ENCODE measurements around the gene C1orf21.

Gene C1orf21

DNA sequence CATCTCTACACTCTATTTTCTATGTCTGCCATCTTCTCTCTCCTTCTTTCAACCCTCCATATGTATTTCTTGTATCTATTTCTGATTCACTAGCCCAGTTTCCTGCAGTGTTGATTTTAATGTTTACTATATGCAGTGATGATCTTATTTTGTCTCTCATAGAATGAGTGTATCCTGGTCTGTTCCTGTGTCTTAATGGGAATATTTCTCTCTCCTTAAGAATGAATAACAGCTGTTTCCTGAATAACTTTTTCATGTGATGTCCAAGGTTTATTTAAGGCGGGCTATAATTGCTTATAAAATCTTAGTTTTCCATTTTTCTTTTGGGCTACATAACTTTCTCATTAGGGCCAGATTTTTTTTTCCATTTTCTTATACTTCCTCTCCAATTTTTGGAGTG is 144.5 kb downstream of the C1orf21 start:
- no peaks in the 10 kb centered on the region for H3K9me3 ChIP-seq (replicated peaks; ENCODE audit: low read length)
- H3K36me3 ChIP-seq (ENCODE audit: insufficient read depth, low read length) = no peaks in the 10 kb centered on the region
- H3K4me2 ChIP-seq (ENCODE audit: low read length) = no peak overlapping the region
- no peaks in the 10 kb centered on the region for H3K27me3 ChIP-seq (ENCODE audit: control insufficient read depth, insufficient read depth, low read length)
- peaks cover 10% of the 10 kb centered on the region for H3K4me1 ChIP-seq (ENCODE audit: control insufficient read depth, insufficient read depth, low read length)
- no peak overlapping the region for H3K9ac ChIP-seq (ENCODE audit: low read depth, low read length)
- H3K4me3 ChIP-seq (ENCODE audit: low read length) = no peak overlapping the region

DNA sequence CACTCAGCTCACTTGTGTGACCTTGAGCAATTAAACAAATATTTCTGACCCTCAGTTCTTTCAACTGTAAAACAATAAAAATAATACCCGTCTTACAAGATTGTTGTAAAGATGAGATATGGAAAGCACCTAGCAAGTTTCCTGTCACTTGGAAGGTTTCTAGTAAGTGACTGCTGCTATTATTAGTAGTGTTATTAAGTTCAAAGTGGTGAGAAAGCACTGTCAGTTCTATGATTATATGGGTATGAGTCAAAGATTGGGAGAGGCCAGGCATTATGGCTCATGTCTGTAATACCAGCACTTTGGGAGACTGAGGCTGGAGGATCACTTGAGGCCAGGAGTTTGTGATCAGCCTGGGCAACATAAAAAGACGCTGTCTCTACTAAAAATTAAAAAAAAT is 145.4 kb downstream of the C1orf21 start:
- Histone ChIP-seq H3K4me2 (ENCODE audit: low read length) (no peak overlapping the region), H3K36me3 (ENCODE audit: insufficient read depth, low read length) (no peaks in the 10 kb centered on the region), H3K4me1 (ENCODE audit: control insufficient read depth, insufficient read depth, low read length) (peaks cover 10% of the 10 kb centered on the region), H3K27me3 (ENCODE audit: control insufficient read depth, insufficient read depth, low read length) (no peaks in the 10 kb centered on the region), H3K9me3 (replicated peaks; ENCODE audit: low read length) (no peaks in the 10 kb centered on the region), H3K4me3 (ENCODE audit: low read length) (no peak overlapping the region), H3K9ac (ENCODE audit: low read depth, low read length) (no peak overlapping the region)

DNA sequence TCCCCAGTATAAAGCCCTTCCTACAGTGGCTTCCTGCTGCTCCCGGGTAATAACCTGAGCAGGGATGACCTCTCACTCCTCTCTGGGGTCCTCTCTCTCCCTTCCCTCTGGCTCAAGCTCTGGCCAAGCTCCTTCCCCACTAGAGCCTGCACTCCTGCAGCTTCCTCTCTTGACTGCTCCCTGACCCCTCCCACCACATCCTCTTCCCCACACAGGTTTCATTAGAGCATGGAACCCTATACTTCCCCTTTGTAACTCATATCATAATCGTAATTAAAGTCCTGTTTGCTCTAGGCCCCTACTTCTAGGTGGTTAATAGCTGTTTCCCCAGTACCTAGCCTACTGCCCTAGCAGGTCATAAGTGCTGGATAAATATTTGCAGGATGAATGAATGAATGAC is 146.2 kb downstream of the C1orf21 start:
- Histone ChIP-seq H3K9me3 (replicated peaks; ENCODE audit: low read length) (no peaks in the 10 kb centered on the region), H3K4me2 (ENCODE audit: low read length) (no peak overlapping the region), H3K27me3 (ENCODE audit: control insufficient read depth, insufficient read depth, low read length) (no peaks in the 10 kb centered on the region), H3K4me3 (ENCODE audit: low read length) (no peak overlapping the region), H3K9ac (ENCODE audit: low read depth, low read length) (no peak overlapping the region), H3K36me3 (ENCODE audit: insufficient read depth, low read length) (no peaks in the 10 kb centered on the region), H3K4me1 (ENCODE audit: control insufficient read depth, insufficient read depth, low read length) (peaks cover 10% of the 10 kb centered on the region)

DNA sequence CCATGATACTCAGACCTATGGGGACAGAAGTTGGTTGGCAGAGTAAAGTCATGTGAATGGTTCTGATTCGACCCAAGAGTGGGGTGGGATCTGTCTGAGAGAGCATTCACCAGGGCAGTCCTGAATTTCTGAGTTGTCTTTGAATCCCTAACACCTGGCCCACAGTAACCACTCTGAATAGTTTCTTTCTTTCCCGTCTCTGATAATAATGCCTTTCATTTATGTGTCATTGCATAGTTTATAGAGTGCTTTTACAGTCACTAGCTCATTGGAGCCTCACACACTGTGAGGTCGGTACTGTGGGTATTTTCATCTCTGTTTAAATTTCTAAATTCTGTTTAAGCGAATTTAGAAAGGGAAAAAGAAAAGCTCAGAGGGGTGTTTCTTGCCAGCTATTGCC is 147.1 kb downstream of the C1orf21 start:
- Histone ChIP-seq H3K27me3 (ENCODE audit: control insufficient read depth, insufficient read depth, low read length) (no peaks in the 10 kb centered on the region), H3K36me3 (ENCODE audit: insufficient read depth, low read length) (no peaks in the 10 kb centered on the region), H3K4me3 (ENCODE audit: low read length) (no peak overlapping the region), H3K4me1 (ENCODE audit: control insufficient read depth, insufficient read depth, low read length) (peaks cover 10% of the 10 kb centered on the region), H3K4me2 (ENCODE audit: low read length) (no peak overlapping the region), H3K9me3 (replicated peaks; ENCODE audit: low read length) (no peaks in the 10 kb centered on the region), H3K9ac (ENCODE audit: low read depth, low read length) (no peak overlapping the region)

DNA sequence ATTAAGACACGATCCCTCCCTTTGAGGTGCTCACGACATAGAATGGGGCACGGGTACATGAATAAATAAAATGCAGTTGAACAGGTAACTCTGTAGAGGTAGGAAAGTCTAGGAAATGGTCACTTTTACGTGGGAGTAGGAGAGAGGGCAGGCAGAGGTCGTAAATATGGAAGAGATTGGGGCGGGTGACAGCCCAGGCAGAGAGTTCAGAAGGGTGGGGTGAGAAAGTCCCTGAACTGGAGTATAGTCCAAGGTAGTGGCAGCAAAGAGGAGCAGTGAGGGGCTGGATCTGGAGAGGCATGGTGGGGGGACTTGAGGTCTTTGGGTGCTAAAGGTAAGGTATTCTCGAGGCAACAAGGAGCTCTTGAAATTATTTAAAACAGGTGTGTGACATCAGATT is 147.9 kb downstream of the C1orf21 start:
- peak overlapping the region; percentile 32 for H3K9ac ChIP-seq (ENCODE audit: low read depth, low read length)

DNA sequence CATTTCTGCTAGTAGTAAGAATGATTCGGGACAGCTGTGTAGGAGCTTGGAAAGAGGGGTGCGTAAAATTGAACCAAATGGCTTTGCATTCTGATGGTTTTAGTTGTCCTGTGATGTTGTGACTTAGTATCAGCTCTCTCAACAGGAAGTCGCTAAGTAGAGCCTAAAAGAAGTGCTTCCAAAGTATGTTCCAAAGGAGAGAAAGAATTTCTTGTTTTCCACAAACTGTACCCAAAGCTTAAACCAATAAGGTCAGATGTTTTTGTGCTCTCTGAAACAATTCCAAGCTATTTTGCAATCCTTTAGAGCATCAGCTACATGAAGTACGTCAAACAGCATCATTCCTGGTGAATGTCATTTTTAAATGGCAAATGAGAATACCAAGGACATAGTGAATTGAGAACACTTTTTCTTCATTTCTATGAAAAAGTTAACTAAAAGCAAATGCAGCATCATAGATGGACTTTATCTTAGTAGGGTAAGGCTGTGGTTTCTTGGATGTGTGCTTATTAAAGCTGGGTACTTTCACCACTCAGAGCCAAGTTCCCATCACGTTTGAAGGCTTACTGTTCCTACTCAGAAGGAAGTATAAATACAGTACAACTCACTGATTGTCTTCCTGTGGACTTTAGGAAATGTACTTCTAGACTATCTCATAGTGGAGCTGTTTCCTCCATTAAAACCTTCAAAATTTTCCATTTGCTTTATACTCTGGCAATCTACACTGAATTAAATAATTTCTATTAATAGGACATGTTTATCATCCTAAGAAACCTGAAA is 148.6 kb downstream of the C1orf21 start:
- H3K4me2 ChIP-seq (ENCODE audit: low read length) = peak overlapping the region; percentile 42
- no peaks in the 10 kb centered on the region for H3K36me3 ChIP-seq (ENCODE audit: insufficient read depth, low read length)
- H3K27me3 ChIP-seq (ENCODE audit: control insufficient read depth, insufficient read depth, low read length) = no peaks in the 10 kb centered on the region
- H3K4me1 ChIP-seq (ENCODE audit: control insufficient read depth, insufficient read depth, low read length) = peaks cover 10% of the 10 kb centered on the region
- H3K9me3 ChIP-seq (replicated peaks; ENCODE audit: low read length) = no peaks in the 10 kb centered on the region
- H3K9ac ChIP-seq (ENCODE audit: low read depth, low read length) = peak overlapping the region; percentile 32
- peak overlapping the region; percentile 6 for H3K4me3 ChIP-seq (ENCODE audit: low read length)

More for the DNA sequence above, 147.9 kb downstream of the C1orf21 start:
- H3K4me3 ChIP-seq (ENCODE audit: low read length) = peak overlapping the region; percentile 6
- peak overlapping the region; percentile 42 for H3K4me2 ChIP-seq (ENCODE audit: low read length)
- no peaks in the 10 kb centered on the region for H3K27me3 ChIP-seq (ENCODE audit: control insufficient read depth, insufficient read depth, low read length)
- no peaks in the 10 kb centered on the region for H3K9me3 ChIP-seq (replicated peaks; ENCODE audit: low read length)
- peaks cover 10% of the 10 kb centered on the region for H3K4me1 ChIP-seq (ENCODE audit: control insufficient read depth, insufficient read depth, low read length)
- no peaks in the 10 kb centered on the region for H3K36me3 ChIP-seq (ENCODE audit: insufficient read depth, low read length)

DNA sequence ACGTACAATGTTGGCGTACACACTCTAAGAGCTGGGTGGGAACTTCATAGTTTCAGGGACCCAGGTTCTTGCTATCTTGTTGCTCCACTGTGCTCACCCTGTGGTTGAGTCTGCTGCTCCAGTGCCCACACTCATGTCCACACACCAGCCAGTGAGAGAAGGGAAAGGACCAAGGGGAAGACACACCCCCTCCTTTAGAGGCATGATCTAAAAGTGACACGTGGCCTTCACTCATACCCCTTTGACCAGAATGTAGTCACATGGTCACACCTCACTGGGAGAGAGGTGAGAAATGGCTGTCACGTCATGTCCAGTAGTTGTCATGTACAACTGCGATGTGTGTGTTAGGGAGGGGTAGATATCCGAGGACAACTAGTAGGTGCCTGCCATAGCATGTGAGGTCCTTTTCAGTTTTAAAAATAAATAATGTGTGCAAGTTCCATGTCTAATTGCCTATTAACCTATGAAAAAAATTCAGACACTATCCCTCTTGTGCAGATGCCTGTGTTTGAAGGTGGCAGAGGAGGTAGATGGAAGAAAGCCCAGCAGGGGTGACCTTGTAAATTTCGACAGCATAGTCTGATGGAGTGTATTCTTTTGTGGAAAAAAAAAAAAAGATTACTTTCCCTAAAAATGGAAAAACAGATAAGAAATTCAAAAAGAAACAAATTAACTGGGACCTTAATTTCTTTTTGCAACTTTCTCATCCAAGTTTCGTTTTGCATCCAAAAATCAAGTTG is 149.6 kb downstream of the C1orf21 start:
- H3K9me3 ChIP-seq (replicated peaks; ENCODE audit: low read length) = no peaks in the 10 kb centered on the region
- H3K9ac ChIP-seq (ENCODE audit: low read depth, low read length) = no peak overlapping the region
- peaks cover 10% of the 10 kb centered on the region for H3K4me1 ChIP-seq (ENCODE audit: control insufficient read depth, insufficient read depth, low read length)
- H3K36me3 ChIP-seq (ENCODE audit: insufficient read depth, low read length) = no peaks in the 10 kb centered on the region
- H3K4me3 ChIP-seq (ENCODE audit: low read length) = no peak overlapping the region
- H3K4me2 ChIP-seq (ENCODE audit: low read length) = no peak overlapping the region
- H3K27me3 ChIP-seq (ENCODE audit: control insufficient read depth, insufficient read depth, low read length) = no peaks in the 10 kb centered on the region

DNA sequence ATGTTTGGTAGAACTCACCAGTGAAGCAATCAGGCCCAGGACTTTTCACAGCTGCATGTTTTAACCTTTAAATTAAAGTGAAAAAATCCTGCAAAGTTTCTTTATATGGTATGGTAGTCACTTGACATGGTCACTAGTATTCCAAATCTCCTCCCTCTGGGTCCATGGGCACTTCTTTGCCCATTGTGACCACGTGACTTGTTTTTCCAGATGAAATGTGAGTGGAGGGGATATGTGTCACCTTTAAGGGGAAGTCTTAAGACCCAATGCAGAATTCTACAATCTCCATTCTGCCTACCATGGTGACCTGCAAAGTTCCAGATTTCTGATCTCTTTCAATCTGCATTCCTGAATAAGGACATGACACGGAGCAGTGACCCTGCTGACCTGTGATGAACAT is 152.8 kb downstream of the C1orf21 start:
- no peak overlapping the region for H3K9ac ChIP-seq (ENCODE audit: low read depth, low read length)
- H3K36me3 ChIP-seq (ENCODE audit: insufficient read depth, low read length) = no peaks in the 10 kb centered on the region
- no peak overlapping the region for H3K4me3 ChIP-seq (ENCODE audit: low read length)
- H3K4me1 ChIP-seq (ENCODE audit: control insufficient read depth, insufficient read depth, low read length) = peaks cover 10% of the 10 kb centered on the region
- no peak overlapping the region for H3K4me2 ChIP-seq (ENCODE audit: low read length)
- H3K27me3 ChIP-seq (ENCODE audit: control insufficient read depth, insufficient read depth, low read length) = no peaks in the 10 kb centered on the region
- no peaks in the 10 kb centered on the region for H3K9me3 ChIP-seq (replicated peaks; ENCODE audit: low read length)

DNA sequence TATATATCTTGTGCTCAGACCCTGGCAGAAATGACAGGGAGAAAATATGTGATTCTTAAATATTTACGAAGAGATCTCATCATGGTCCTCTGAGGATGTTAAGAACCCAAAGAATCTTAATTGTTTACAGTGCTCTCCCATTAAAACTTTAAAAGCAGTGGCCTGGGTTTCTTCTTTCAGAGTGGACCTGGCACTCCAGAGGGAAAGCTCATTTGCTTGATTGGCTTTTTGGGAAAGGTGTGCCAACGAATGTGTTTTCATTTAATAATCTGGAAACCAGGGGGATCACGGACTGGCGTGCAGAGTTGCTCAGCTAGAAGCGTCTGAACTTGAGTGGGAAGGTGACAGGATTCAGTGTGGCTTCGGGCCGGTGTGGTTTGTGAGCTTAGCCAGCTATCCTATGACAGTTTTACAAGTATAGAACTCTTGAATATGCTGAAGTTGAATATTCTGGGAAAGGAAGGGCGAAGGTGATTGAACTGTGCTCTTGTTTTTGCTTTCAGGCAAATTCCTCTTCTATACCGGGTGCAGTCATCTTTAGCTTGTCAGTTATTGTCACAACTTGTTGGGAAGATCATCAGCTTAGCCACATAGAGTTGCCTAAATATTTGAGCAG is 154.8 kb downstream of the C1orf21 start:
- Histone ChIP-seq H3K4me1 (ENCODE audit: control insufficient read depth, insufficient read depth, low read length) (no peaks in the 10 kb centered on the region), H3K36me3 (ENCODE audit: insufficient read depth, low read length) (no peaks in the 10 kb centered on the region), H3K9ac (ENCODE audit: low read depth, low read length) (no peak overlapping the region), H3K4me3 (ENCODE audit: low read length) (no peak overlapping the region), H3K4me2 (ENCODE audit: low read length) (no peak overlapping the region), H3K9me3 (replicated peaks; ENCODE audit: low read length) (no peaks in the 10 kb centered on the region), H3K27me3 (ENCODE audit: control insufficient read depth, insufficient read depth, low read length) (no peaks in the 10 kb centered on the region)

DNA sequence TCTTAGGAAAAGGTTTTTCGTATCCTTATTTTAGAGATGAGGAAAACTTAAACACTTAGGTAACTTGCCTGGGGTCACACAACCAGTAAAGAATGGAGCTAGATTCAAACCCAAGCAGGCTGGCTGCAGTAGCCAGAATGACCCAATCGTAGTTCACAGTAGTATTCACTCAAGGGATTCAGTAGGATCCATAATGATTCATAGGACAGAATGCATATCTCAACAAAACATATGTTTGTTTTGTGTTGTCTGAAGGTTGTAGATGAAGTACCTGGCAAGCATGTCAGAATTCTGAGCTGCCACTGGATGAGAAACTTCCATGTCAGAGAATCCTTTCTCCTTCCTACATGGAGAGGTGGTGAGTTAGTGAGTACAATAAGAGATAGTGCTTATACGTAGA is 155.5 kb downstream of the C1orf21 start:
- no peaks in the 10 kb centered on the region for H3K9me3 ChIP-seq (replicated peaks; ENCODE audit: low read length)
- H3K4me1 ChIP-seq (ENCODE audit: control insufficient read depth, insufficient read depth, low read length) = no peaks in the 10 kb centered on the region
- no peak overlapping the region for H3K4me3 ChIP-seq (ENCODE audit: low read length)
- no peaks in the 10 kb centered on the region for H3K27me3 ChIP-seq (ENCODE audit: control insufficient read depth, insufficient read depth, low read length)
- no peak overlapping the region for H3K9ac ChIP-seq (ENCODE audit: low read depth, low read length)
- no peak overlapping the region for H3K4me2 ChIP-seq (ENCODE audit: low read length)
- no peaks in the 10 kb centered on the region for H3K36me3 ChIP-seq (ENCODE audit: insufficient read depth, low read length)

DNA sequence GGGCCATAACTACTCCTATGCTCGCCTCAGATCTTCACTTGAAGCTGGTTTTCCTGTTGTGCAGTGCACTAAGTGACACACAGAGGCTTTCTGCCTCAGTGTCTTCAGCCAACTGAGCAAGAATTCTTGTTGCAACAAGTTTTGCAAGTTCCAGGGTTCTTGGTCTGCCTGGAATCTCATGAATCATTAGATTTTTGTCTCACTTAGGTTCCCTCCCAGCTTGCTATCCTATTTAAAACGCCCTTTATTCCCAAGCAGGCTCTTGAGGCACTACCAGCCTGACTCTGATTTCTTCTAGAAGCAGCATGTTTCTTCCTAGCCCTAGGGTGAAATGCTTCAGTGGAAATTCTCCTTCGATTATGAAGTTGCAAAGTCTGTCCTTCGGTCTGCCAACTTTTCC is 158.8 kb downstream of the C1orf21 start:
- Histone ChIP-seq H3K27me3 (ENCODE audit: control insufficient read depth, insufficient read depth, low read length) (no peaks in the 10 kb centered on the region), H3K9ac (ENCODE audit: low read depth, low read length) (no peak overlapping the region), H3K9me3 (replicated peaks; ENCODE audit: low read length) (no peaks in the 10 kb centered on the region), H3K4me1 (ENCODE audit: control insufficient read depth, insufficient read depth, low read length) (no peaks in the 10 kb centered on the region), H3K4me2 (ENCODE audit: low read length) (no peak overlapping the region), H3K36me3 (ENCODE audit: insufficient read depth, low read length) (no peaks in the 10 kb centered on the region), H3K4me3 (ENCODE audit: low read length) (no peak overlapping the region)

Measured in skeletal muscle satellite cell (primary cell).